HepG2 (cell line): ENCODE results near the gene DRAP1. TPM values are rescaled to one million over a fixed set of nuclear protein-coding genes. Genes with fewer than 3 reads are reported as not detected.

ENCODE experiments used
- ARNTL ChIP-seq: sonication (generic); formaldehyde crosslinking; IDR thresholded peaks from 2 replicates; pipeline ENCODE4 v1.4.0; 2020; ENCODE audit warnings: mild to moderate bottlenecking, missing genetic modification reagents
- ATF1 ChIP-seq: IDR thresholded peaks from 2 replicates; pipeline ENCODE4 v1.6.1; 2016; ENCODE audit warnings: mild to moderate bottlenecking, control low read depth
- CCAR2 ChIP-seq: fragments of 200-400 bp; formaldehyde crosslinking; optimal IDR thresholded peaks from 2 replicates; pipeline ENCODE3; 2018; ENCODE audit warnings: low read depth, mild to moderate bottlenecking, low read length, moderate library complexity
- GABPB1 ChIP-seq: IDR thresholded peaks from 2 replicates; pipeline ENCODE4 v1.6.1; 2016; ENCODE audit warnings: mild to moderate bottlenecking, missing genetic modification reagents, moderate library complexity, missing compliant biosample characterization
- IKZF4 ChIP-seq: sonication (generic); formaldehyde crosslinking; IDR thresholded peaks from 2 replicates; pipeline ENCODE4 v1.5.1; 2020; ENCODE audit warnings: borderline replicate concordance, mild to moderate bottlenecking, low read depth, missing genetic modification reagents; ENCODE audit errors: not compliant biosample characterization
- MYC ChIP-seq: sonication (generic); formaldehyde crosslinking; IDR thresholded peaks from 2 replicates; pipeline ENCODE4 v1.9.0; 2021; ENCODE audit warnings: missing genetic modification reagents, borderline replicate concordance
- NONO ChIP-seq, 2 experiments: fragments of 450-650 bp in 1 of 2; sonication (generic) in 1 of 2; formaldehyde crosslinking in 1 of 2; IDR thresholded peaks in 1 of 2; conservative IDR thresholded peaks in 1 of 2; 2 replicates each; pipeline versions ENCODE4 v1.6.1 to v1.8.0; 2017 to 2022; ENCODE audit warnings: mild to moderate bottlenecking in 1 of 2, missing genetic modification reagents in 1 of 2, moderate library complexity in 1 of 2
- REL ChIP-seq: sonication (generic); formaldehyde crosslinking; conservative IDR thresholded peaks from 2 replicates; pipeline ENCODE4 v1.8.0; 2022; ENCODE audit warnings: mild to moderate bottlenecking, missing genetic modification reagents, moderate library complexity
- RFX3 ChIP-seq: IDR thresholded peaks from 2 replicates; pipeline ENCODE4 v1.6.1; 2016; ENCODE audit warnings: missing biosample characterization, missing genetic modification reagents
- WIZ ChIP-seq: sonication (generic); formaldehyde crosslinking; IDR thresholded peaks from 2 replicates; pipeline ENCODE4 v1.5.1; 2020; ENCODE audit warnings: mild to moderate bottlenecking, missing genetic modification reagents
- ZEB1 ChIP-seq: IDR thresholded peaks from 2 replicates; pipeline ENCODE4 v1.6.1; 2012; ENCODE audit warnings: mild to moderate bottlenecking, low read depth, inconsistent platforms; ENCODE audit not compliant: insufficient replicate concordance
- ZNF569 ChIP-seq: sonication (generic); formaldehyde crosslinking; IDR thresholded peaks from 2 replicates; pipeline ENCODE4 v1.5.0; 2020; ENCODE audit warnings: mild to moderate bottlenecking, missing genetic modification reagents, moderate library complexity, borderline replicate concordance
- ZNF747 ChIP-seq: sonication (generic); formaldehyde crosslinking; IDR thresholded peaks from 2 replicates; pipeline ENCODE4 v1.8.1; 2023; ENCODE audit warnings: missing genetic modification reagents, mild to moderate bottlenecking, borderline replicate concordance
- polyA plus RNA-seq, 8 experiments: library from polyadenylated mRNA; depleted of rRNA in 3 of 8; stranded (reverse) in 7 of 8; unstranded in 1 of 8; fragments of >200 nt; fragmentation: Illumina TruSeq in 4 of 8; extraction: Trizol in 4 of 8; gene quantifications; 2 replicates each; pipeline versions ENCODE4 v1.2.1 to v1.2.3, GENCODE V29; 2011 to 2016; ENCODE audit warnings: low read depth in 4 of 8, missing spikeins in 1 of 8, mixed read lengths in 1 of 8; ENCODE audit not compliant: insufficient read depth in 1 of 8
- total RNA-seq, 5 experiments: library from RNA; depleted of rRNA; stranded (reverse); fragments of >200 nt; fragmentation: Illumina TruSeq; extraction: Trizol; gene quantifications; 2 replicates each; pipeline ENCODE4 v1.2.3, GENCODE V29; 2016; ENCODE audit warnings: low read depth in 1 of 5
- TF ChIP-seq, protein P1 (sequence below): sonication (generic); formaldehyde crosslinking; IDR thresholded peaks from 2 replicates; pipeline ENCODE4 v1.5.0; 2020; ENCODE audit warnings: mild to moderate bottlenecking, low read depth, missing genetic modification reagents, borderline replicate concordance
- TF ChIP-seq, protein P2 (sequence below): sonication (generic); formaldehyde crosslinking; IDR thresholded peaks from 2 replicates; pipeline ENCODE4 v1.9.0; 2021; ENCODE audit warnings: missing genetic modification reagents, mild to moderate bottlenecking, borderline replicate concordance
- TF ChIP-seq, protein P3 (sequence below): sonication (generic); formaldehyde crosslinking; IDR thresholded peaks from 2 replicates; pipeline ENCODE4 v1.4.0; 2020; ENCODE audit warnings: missing genetic modification reagents
- TF ChIP-seq, protein P4 (sequence below): IDR thresholded peaks from 2 replicates; pipeline ENCODE4 v1.6.1; 2016; ENCODE audit warnings: missing genetic modification reagents, missing compliant biosample characterization
- TF ChIP-seq, protein P5 (sequence below): IDR thresholded peaks from 2 replicates; pipeline ENCODE4 v1.6.1; 2016

DRAP1 gene
- total and polyA plus RNA-seq, 2 of the 13 experiments (the other 11 are each of a cell fraction or from before 2014, with no cell fraction given): 46.8 to 52.3 TPM

DNA sequence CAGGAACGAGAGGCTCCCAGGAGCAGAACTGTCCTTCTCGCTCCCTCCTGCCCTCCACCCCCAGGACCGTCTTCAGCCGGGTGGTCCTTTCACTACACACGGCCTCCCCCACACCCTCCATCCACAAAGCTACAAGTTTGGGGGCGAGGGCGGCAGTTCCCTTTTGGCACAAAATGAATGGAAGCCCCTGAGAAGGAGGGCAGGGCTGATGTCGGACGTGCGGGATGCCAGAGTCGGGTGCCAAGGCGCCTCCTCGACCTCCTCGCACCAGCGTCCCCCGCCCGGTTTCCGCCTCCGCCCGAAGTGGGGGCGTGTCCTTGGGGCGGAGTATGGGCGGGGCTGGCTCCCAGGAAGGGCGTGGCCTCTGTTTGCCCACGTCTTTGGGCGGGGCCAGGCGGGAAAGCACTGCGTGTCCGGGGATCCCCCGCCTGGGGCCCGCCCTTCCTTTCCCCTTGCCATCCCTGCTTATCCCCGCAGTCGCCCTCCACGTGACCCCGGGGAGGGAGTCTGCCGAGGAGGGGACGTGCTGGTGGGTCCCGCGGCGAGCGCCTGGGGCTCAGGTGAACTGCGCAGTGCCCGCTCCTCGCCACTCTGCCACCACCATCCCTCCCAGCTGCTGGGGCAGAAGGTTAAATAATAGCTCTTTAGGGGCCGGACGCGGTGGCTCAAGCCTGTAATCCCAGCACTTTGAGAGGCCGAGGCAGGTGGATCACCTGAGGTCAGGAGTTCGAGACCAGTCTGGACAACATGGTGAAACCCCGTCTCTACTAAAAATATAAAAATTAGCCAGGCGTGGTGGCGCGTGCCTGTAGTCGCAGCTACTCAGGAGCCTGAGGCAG lies 45.7 kb upstream of the DRAP1 start (continued):
- TF ChIP-seq NONO (IDR thresholded peaks at IDR 0.05): no peak
- TF ChIP-seq NONO (CRISPR knock-in tag; conservative IDR thresholded peaks at IDR 0.05): peak; percentile 74
- no peak for TF ChIP-seq REL (CRISPR knock-in tag)
- no peak for TF ChIP-seq ZNF747 (CRISPR knock-in tag)
- peak; percentile 79; the same call in 1 of the 2 replicates for TF ChIP-seq MYC
- no peak for TF ChIP-seq ZEB1
- peak; percentile 94 for TF ChIP-seq ARNTL
- TF ChIP-seq, protein P1, sequence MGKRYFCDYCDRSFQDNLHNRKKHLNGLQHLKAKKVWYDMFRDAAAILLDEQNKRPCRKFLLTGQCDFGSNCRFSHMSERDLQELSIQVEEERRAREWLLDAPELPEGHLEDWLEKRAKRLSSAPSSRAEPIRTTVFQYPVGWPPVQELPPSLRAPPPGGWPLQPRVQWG (CRISPR knock-in tag): no peak
- peak; percentile 87 for TF ChIP-seq GABPB1 (CRISPR knock-in tag)
- TF ChIP-seq, protein P2, sequence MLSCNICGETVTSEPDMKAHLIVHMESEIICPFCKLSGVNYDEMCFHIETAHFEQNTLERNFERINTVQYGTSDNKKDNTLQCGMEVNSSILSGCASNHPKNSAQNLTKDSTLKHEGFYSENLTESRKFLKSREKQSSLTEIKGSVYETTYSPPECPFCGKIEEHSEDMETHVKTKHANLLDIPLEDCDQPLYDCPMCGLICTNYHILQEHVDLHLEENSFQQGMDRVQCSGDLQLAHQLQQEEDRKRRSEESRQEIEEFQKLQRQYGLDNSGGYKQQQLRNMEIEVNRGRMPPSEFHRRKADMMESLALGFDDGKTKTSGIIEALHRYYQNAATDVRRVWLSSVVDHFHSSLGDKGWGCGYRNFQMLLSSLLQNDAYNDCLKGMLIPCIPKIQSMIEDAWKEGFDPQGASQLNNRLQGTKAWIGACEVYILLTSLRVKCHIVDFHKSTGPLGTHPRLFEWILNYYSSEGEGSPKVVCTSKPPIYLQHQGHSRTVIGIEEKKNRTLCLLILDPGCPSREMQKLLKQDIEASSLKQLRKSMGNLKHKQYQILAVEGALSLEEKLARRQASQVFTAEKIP (CRISPR knock-in tag): no peak
- no peak for TF ChIP-seq IKZF4
- TF ChIP-seq ZNF569 (CRISPR knock-in tag): no peak
- TF ChIP-seq, protein P3, sequence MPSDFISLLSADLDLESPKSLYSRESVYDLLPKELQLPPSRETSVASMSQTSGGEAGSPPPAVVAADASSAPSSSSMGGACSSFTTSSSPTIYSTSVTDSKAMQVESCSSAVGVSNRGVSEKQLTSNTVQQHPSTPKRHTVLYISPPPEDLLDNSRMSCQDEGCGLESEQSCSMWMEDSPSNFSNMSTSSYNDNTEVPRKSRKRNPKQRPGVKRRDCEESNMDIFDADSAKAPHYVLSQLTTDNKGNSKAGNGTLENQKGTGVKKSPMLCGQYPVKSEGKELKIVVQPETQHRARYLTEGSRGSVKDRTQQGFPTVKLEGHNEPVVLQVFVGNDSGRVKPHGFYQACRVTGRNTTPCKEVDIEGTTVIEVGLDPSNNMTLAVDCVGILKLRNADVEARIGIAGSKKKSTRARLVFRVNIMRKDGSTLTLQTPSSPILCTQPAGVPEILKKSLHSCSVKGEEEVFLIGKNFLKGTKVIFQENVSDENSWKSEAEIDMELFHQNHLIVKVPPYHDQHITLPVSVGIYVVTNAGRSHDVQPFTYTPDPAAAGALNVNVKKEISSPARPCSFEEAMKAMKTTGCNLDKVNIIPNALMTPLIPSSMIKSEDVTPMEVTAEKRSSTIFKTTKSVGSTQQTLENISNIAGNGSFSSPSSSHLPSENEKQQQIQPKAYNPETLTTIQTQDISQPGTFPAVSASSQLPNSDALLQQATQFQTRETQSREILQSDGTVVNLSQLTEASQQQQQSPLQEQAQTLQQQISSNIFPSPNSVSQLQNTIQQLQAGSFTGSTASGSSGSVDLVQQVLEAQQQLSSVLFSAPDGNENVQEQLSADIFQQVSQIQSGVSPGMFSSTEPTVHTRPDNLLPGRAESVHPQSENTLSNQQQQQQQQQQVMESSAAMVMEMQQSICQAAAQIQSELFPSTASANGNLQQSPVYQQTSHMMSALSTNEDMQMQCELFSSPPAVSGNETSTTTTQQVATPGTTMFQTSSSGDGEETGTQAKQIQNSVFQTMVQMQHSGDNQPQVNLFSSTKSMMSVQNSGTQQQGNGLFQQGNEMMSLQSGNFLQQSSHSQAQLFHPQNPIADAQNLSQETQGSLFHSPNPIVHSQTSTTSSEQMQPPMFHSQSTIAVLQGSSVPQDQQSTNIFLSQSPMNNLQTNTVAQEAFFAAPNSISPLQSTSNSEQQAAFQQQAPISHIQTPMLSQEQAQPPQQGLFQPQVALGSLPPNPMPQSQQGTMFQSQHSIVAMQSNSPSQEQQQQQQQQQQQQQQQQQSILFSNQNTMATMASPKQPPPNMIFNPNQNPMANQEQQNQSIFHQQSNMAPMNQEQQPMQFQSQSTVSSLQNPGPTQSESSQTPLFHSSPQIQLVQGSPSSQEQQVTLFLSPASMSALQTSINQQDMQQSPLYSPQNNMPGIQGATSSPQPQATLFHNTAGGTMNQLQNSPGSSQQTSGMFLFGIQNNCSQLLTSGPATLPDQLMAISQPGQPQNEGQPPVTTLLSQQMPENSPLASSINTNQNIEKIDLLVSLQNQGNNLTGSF: no peak
- TF ChIP-seq, protein P4, sequence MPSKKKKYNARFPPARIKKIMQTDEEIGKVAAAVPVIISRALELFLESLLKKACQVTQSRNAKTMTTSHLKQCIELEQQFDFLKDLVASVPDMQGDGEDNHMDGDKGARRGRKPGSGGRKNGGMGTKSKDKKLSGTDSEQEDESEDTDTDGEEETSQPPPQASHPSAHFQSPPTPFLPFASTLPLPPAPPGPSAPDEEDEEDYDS (CRISPR knock-in tag): peak; percentile 73; the same call in 1 of the 2 replicates
- TF ChIP-seq, protein P5, sequence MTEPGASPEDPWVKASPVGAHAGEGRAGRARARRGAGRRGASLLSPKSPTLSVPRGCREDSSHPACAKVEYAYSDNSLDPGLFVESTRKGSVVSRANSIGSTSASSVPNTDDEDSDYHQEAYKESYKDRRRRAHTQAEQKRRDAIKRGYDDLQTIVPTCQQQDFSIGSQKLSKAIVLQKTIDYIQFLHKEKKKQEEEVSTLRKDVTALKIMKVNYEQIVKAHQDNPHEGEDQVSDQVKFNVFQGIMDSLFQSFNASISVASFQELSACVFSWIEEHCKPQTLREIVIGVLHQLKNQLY (CRISPR knock-in tag): peak; percentile 74; the same call in 1 of the 2 replicates
- TF ChIP-seq RFX3 (CRISPR knock-in tag): no peak
- 0 out of 2 replicates have a peak, but pooled peaks have one; percentile 49 for TF ChIP-seq WIZ (CRISPR knock-in tag)
- TF ChIP-seq ATF1 (CRISPR knock-in tag): no peak
- no peak for TF ChIP-seq CCAR2
